GF-D8 (cell line): ENCODE results near the gene DNAL4.
A peak's percentile ranks its signal among the peaks of the same experiment; 100 is the strongest.

Source experiments
- DNase-seq: peaks from one replicate; lab custom pipeline; 2025; lab: John Stamatoyannopoulos, UW

The DNAL4 gene

GRCh38 chr22:38758276-38758945 lies 35.5 kb downstream of the DNAL4 start:
- no peak for DNase-seq

GRCh38 chr22:38757464-38757757 lies 36.5 kb downstream of the DNAL4 start:
- no peak for DNase-seq

GRCh38 chr22:38756711-38757463 lies 37.1 kb downstream of the DNAL4 start:
- peak; percentile 43 for DNase-seq

- DNase-seq = peak; percentile 42
Observed at GRCh38 chr22:38755911-38756532, 37.9 kb downstream of the DNAL4 start, which contains the start of gene SUN2. TSS of gene SUN2 (minus strand) at chr22:38755998. CDS start at chr22:38752628, 3,370 bp downstream.

GRCh38 chr22:38755155-38755910 lies 38.6 kb downstream of the DNAL4 start:
- peak; percentile 32 for DNase-seq

- DNase-seq = peak; percentile 35
Observed at GRCh38 chr22:38754751-38755154, 39.2 kb downstream of the DNAL4 start.

- no peak for DNase-seq
Observed at GRCh38 chr22:38753948-38754750, 39.8 kb downstream of the DNAL4 start.

GRCh38 chr22:38751422-38752346 lies 42.3 kb downstream of the DNAL4 start:
- DNase-seq = peak; percentile 54

- no peak for DNase-seq
Observed at GRCh38 chr22:38751066-38751421, 42.9 kb downstream of the DNAL4 start.

GRCh38 chr22:38750638-38751037 lies 43.3 kb downstream of the DNAL4 start:
- no peak for DNase-seq

GRCh38 chr22:38750104-38750503 lies 43.8 kb downstream of the DNAL4 start:
- no peak for DNase-seq

GRCh38 chr22:38748487-38749136 lies 45.3 kb downstream of the DNAL4 start:
- no peak for DNase-seq

- no peak for DNase-seq
Observed at GRCh38 chr22:38745676-38746460, 48.1 kb downstream of the DNAL4 start.

- no peak for DNase-seq
Observed at GRCh38 chr22:38744981-38745380, 49.0 kb downstream of the DNAL4 start.

- DNase-seq = no peak
Observed at GRCh38 chr22:38742176-38742942, 51.6 kb downstream of the DNAL4 start.

GRCh38 chr22:38741576-38741975 lies 52.4 kb downstream of the DNAL4 start:
- DNase-seq = no peak

- DNase-seq = no peak
Observed at GRCh38 chr22:38741166-38741565, 52.8 kb downstream of the DNAL4 start.

GRCh38 chr22:38740754-38741153 lies 53.2 kb downstream of the DNAL4 start:
- no peak for DNase-seq
